GM23338 (cell line): ENCODE data around the gene GH1. TPM values are rescaled to one million over a fixed set of nuclear protein-coding genes. Genes with fewer than 3 reads are reported as not detected.

Experiments used
- ATAC-seq: fragments of 200-7000 bp; cut with Tn5 transposase; 3 replicates; pipeline ENCODE4 v1.9.1; 2020
- DNase-seq: peaks from one replicate; pipeline ENCODE4 v3.0.0-alpha.2; 2015; ENCODE audit warnings: low spot score
- H2AFZ ChIP-seq: fragments of 200-600 bp; sonication (generic); 2 replicates; pipeline ENCODE4 v1.8.0; 2016; ENCODE audit warnings: antibody characterized with exemption, mild to moderate bottlenecking, moderate library complexity
- H3F3A ChIP-seq: fragments of 200-600 bp; sonication (generic); replicated peaks from 2 replicates; pipeline ENCODE4 v1.8.0; 2017; ENCODE audit warnings: antibody characterized with exemption, mixed run types, low read depth
- H3K27ac ChIP-seq: fragments of 200-600 bp; sonication (generic); 2 replicates; pipeline ENCODE4 v1.6.1; 2016; ENCODE audit warnings: low read depth
- H3K27me3 ChIP-seq: fragments of 200-600 bp; sonication (generic); 2 replicates; pipeline ENCODE4 v1.8.0; 2016; ENCODE audit warnings: mild to moderate bottlenecking, mixed run types, moderate library complexity; ENCODE audit not compliant: insufficient read depth
- H3K36me3 ChIP-seq: fragments of 200-600 bp; sonication (generic); 2 replicates; pipeline ENCODE4 v1.8.0; 2016; ENCODE audit warnings: mild to moderate bottlenecking; ENCODE audit not compliant: insufficient read depth
- H3K4me1 ChIP-seq: fragments of 200-600 bp; sonication (generic); 2 replicates; pipeline ENCODE4 v1.8.0; 2016; ENCODE audit warnings: mild to moderate bottlenecking, moderate library complexity; ENCODE audit not compliant: insufficient read depth
- H3K4me2 ChIP-seq: fragments of 200-600 bp; sonication (generic); 2 replicates; pipeline ENCODE4 v1.7.1; 2017; ENCODE audit warnings: mixed run types
- H3K4me3 ChIP-seq: fragments of 200-600 bp; sonication (generic); 2 replicates; pipeline ENCODE4 v1.6.1; 2016; ENCODE audit warnings: mixed run types
- H3K79me2 ChIP-seq: fragments of 200-600 bp; sonication (generic); replicated peaks from 2 replicates; pipeline ENCODE4 v1.8.0; 2017; ENCODE audit warnings: mild to moderate bottlenecking; ENCODE audit not compliant: insufficient read depth
- H3K9me2 ChIP-seq: fragments of 200-600 bp; sonication (generic); 2 replicates; pipeline ENCODE4 v1.8.0; 2017; ENCODE audit not compliant: insufficient read depth
- H4K20me1 ChIP-seq: fragments of 200-600 bp; sonication (generic); replicated peaks from 2 replicates; pipeline ENCODE4 v1.8.0; 2017; ENCODE audit warnings: mild to moderate bottlenecking; ENCODE audit not compliant: insufficient read depth
- H3K27ac Mint-ChIP-seq: 2 replicates; pipeline ENCODE4 v1.8.0; 2020; ENCODE audit warnings: inconsistent platforms, mild to moderate bottlenecking, moderate library complexity, mixed read lengths
- H3K27me3 Mint-ChIP-seq: 3 replicates; pipeline ENCODE4 v1.8.0; 2022; ENCODE audit warnings: low read depth, mild to moderate bottlenecking, moderate library complexity, mixed read lengths, inconsistent platforms; ENCODE audit not compliant: insufficient read depth, poor library complexity
- H3K36me3 Mint-ChIP-seq: 3 replicates; pipeline ENCODE4 v1.8.0; 2021; ENCODE audit warnings: low read depth, mild to moderate bottlenecking, inconsistent platforms, moderate library complexity, mixed read lengths
- H3K4me1 Mint-ChIP-seq: 3 replicates; pipeline ENCODE4 v1.8.0; 2020; ENCODE audit warnings: mild to moderate bottlenecking, inconsistent platforms, mixed read lengths
- H3K4me3 Mint-ChIP-seq: 3 replicates; pipeline ENCODE4 v1.8.0; 2021; ENCODE audit warnings: moderate library complexity, mild to moderate bottlenecking, inconsistent platforms, mixed read lengths
- H3K9me3 Mint-ChIP-seq: 3 replicates; pipeline ENCODE4 v1.8.0; 2020; ENCODE audit warnings: moderate library complexity, mild to moderate bottlenecking, inconsistent platforms, mixed read lengths
- CREB1 ChIP-seq: fragments of 250-450 bp; sonication (Bioruptor Pico); IDR thresholded peaks from 2 replicates; pipeline ENCODE4 v1.5.0; 2020; ENCODE audit warnings: low read depth, mild to moderate bottlenecking, moderate library complexity
- CTCF ChIP-seq, 2 experiments: fragments of 200-600 bp in 1 of 2; sonication (generic) in 1 of 2; conservative IDR thresholded peaks; 2 replicates each; pipeline versions ENCODE4 v1.5.1 to v1.6.1; 2016 to 2017; ENCODE audit warnings: antibody characterized with exemption in 2 of 2, low read depth in 2 of 2, mild to moderate bottlenecking in 2 of 2, moderate library complexity in 1 of 2
- EZH2 ChIP-seq: fragments of 200-600 bp; sonication (generic); IDR thresholded peaks from one replicate; pipeline ENCODE4 v1.8.0; 2017; ENCODE audit warnings: antibody characterized with exemption, mild to moderate bottlenecking, low read depth; ENCODE audit not compliant: unreplicated experiment
- EZH2phosphoT487 ChIP-seq: fragments of 200-600 bp; sonication (generic); IDR thresholded peaks from one replicate; pipeline ENCODE4 v1.8.1; 2018; ENCODE audit warnings: antibody characterized with exemption; ENCODE audit not compliant: unreplicated experiment
- JUNB ChIP-seq: IDR thresholded peaks from one replicate; pipeline ENCODE4 v1.6.1; 2016; ENCODE audit warnings: antibody characterized with exemption; ENCODE audit not compliant: unreplicated experiment
- NANOG ChIP-seq: IDR thresholded peaks from 2 replicates; pipeline ENCODE4 v1.6.1; 2016; ENCODE audit warnings: antibody characterized with exemption, borderline replicate concordance
- POLR2AphosphoS5 ChIP-seq: IDR thresholded peaks from 2 replicates; pipeline ENCODE4 v1.6.1; 2016; ENCODE audit warnings: antibody characterized with exemption, low read depth
- STAT1 ChIP-seq: IDR thresholded peaks from one replicate; pipeline ENCODE4 v1.6.1; 2016; ENCODE audit warnings: antibody characterized with exemption; ENCODE audit not compliant: unreplicated experiment
- ZNF114 ChIP-seq: fragments of 250-450 bp; sonication (Bioruptor Pico); IDR thresholded peaks from 2 replicates; pipeline ENCODE4 v1.5.0; 2020; ENCODE audit warnings: mild to moderate bottlenecking, moderate library complexity
- ZNF331 ChIP-seq: fragments of 250-450 bp; sonication (Bioruptor Pico); IDR thresholded peaks from 2 replicates; pipeline ENCODE4 v1.5.0; 2020; ENCODE audit warnings: low read depth, mild to moderate bottlenecking, moderate library complexity
- ZNF462 ChIP-seq: fragments of 250-450 bp; sonication (Bioruptor Pico); IDR thresholded peaks from 2 replicates; pipeline ENCODE4 v1.5.0; 2020; ENCODE audit warnings: mild to moderate bottlenecking, moderate library complexity
- polyA plus RNA-seq: library from polyadenylated mRNA; unstranded; fragments of >200 nt; fragmentation: Nextera tagmentation; extraction: Ambion mirVana; gene quantifications from 2 replicates; pipeline ENCODE4 v1.2.1, GENCODE V29; 2016
- total RNA-seq: library from RNA; depleted of rRNA; stranded (reverse); fragments of >200 nt; shearing (Covaris generic); gene quantifications from 2 replicates; pipeline ENCODE4 v1.2.3, GENCODE V29; 2014
- TF ChIP-seq, protein P1 (sequence below): IDR thresholded peaks from one replicate; pipeline ENCODE4 v1.6.1; 2018; ENCODE audit warnings: antibody characterized with exemption; ENCODE audit not compliant: unreplicated experiment

GH1 gene
- total and polyA plus RNA-seq, 2 experiments from 2014 or later = 0.57 TPM; not detected in 1

GRCh38 chr17:63954402-63955063, 35.9 kb upstream of the GH1 start:
- no peaks in the 10 kb centered on the region for H3K4me1 ChIP-seq
- H3F3A ChIP-seq = no peaks in the 10 kb centered on the region
- H3K9me3 Mint-ChIP-seq = no peaks in the 10 kb centered on the region
- no peaks in the 10 kb centered on the region for H3K79me2 ChIP-seq
- ATAC-seq = no peak
- H3K27me3 ChIP-seq = no peaks in the 10 kb centered on the region
- H3K4me2 ChIP-seq = no peak overlapping the region
- H3K4me3 ChIP-seq = no peak overlapping the region
- H3K36me3 Mint-ChIP-seq = peaks cover 13% of the 10 kb centered on the region; the same call in 2 of the 3 replicates
- H3K27me3 Mint-ChIP-seq = peaks cover 10% of the 10 kb centered on the region
- no peak overlapping the region for H3K4me3 Mint-ChIP-seq
- no peaks in the 10 kb centered on the region for H3K9me2 ChIP-seq
- no peaks in the 10 kb centered on the region for H3K36me3 ChIP-seq
- DNase-seq = no peak
- peaks cover 3% of the 10 kb centered on the region; the same call in 2 of the 3 replicates for H3K4me1 Mint-ChIP-seq
- TF ChIP-seq POLR2AphosphoS5 = no peak
- no peak for TF ChIP-seq NANOG
- no peak for TF ChIP-seq EZH2phosphoT487
- no peak for TF ChIP-seq EZH2
- no peak for TF ChIP-seq CREB1 (CRISPR knock-in tag)
- no peak for TF ChIP-seq ZNF462 (CRISPR knock-in tag)
- no peak for TF ChIP-seq ZNF114 (CRISPR knock-in tag)
- no peak for TF ChIP-seq STAT1
- TF ChIP-seq, protein P1, sequence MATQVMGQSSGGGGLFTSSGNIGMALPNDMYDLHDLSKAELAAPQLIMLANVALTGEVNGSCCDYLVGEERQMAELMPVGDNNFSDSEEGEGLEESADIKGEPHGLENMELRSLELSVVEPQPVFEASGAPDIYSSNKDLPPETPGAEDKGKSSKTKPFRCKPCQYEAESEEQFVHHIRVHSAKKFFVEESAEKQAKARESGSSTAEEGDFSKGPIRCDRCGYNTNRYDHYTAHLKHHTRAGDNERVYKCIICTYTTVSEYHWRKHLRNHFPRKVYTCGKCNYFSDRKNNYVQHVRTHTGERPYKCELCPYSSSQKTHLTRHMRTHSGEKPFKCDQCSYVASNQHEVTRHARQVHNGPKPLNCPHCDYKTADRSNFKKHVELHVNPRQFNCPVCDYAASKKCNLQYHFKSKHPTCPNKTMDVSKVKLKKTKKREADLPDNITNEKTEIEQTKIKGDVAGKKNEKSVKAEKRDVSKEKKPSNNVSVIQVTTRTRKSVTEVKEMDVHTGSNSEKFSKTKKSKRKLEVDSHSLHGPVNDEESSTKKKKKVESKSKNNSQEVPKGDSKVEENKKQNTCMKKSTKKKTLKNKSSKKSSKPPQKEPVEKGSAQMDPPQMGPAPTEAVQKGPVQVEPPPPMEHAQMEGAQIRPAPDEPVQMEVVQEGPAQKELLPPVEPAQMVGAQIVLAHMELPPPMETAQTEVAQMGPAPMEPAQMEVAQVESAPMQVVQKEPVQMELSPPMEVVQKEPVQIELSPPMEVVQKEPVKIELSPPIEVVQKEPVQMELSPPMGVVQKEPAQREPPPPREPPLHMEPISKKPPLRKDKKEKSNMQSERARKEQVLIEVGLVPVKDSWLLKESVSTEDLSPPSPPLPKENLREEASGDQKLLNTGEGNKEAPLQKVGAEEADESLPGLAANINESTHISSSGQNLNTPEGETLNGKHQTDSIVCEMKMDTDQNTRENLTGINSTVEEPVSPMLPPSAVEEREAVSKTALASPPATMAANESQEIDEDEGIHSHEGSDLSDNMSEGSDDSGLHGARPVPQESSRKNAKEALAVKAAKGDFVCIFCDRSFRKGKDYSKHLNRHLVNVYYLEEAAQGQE = no peak
- TF ChIP-seq ZNF331 (CRISPR knock-in tag) = no peak
- no peak for TF ChIP-seq CTCF (conservative IDR thresholded peaks at IDR 0.05; ENCODE audit: low read depth in 2 of 2)
- no peak for TF ChIP-seq JUNB
- H3K27ac ChIP-seq = no peak overlapping the region
- H2AFZ ChIP-seq = no peak overlapping the region
- H3K27ac Mint-ChIP-seq = no peak overlapping the region
- H4K20me1 ChIP-seq = no peaks in the 10 kb centered on the region
